HG02870 (cell line): Measurements from ENCODE around the gene HRH3.

Experiments used
- ATAC-seq: cut with Tn5 transposase; IDR thresholded peaks from one replicate; pipeline ENCODE4 v1.9.1; 2021; ENCODE audit warnings: mild to moderate bottlenecking, moderate library complexity; ENCODE audit not compliant: unreplicated experiment

Gene HRH3

DNA sequence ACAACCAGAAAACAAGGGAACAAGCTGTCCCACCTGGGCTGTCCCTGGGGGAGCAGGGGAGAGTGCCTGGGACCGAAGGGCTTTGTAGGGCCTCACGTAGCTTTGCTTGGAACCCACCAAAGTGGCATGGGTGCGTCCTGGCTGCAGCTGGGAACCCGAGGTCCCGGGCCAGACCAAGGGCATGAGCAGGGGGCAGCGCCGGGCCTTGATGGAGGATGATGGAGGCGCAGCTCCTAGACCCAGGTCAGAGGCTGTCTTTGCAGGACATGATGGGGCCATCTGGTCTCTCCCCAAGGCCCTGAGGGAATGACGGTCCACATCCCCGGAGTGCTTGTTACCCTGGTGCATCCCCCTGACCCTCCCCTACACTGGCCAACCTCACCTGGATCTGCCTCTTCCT is 10.6 kb upstream of the HRH3 start:
- no peak for ATAC-seq

DNA sequence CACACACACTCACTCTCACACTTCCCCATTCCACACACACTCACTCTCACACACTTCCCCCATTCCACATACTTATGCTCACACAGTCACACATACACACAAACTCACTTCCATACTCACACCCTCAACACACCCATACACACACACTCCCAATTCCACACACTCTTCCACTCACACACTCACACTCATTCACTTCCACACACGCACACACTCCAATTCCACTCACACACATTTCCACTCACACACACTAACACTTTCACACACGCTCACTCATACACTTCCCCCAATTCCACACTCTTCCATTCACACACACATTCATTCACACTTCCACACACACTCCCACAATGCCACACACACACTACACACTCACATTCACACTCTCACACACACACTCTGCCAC is 10.2 kb upstream of the HRH3 start:
- ATAC-seq: no peak

DNA sequence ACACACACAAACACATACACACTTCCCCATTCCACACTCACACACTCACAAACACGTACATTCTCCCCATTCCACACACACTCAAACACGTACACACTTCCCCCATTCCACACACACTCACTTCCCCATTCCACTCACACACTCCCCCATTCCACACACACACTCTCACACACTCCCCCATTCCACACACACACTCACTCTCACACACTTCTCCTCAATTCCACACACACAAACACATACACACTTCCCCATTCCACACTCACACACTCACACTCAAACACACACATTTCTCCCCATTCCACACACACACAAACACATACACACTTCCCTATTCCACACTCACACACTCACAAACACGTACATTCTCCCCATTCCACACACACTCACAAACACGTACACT is 9.6 kb upstream of the HRH3 start:
- ATAC-seq: no peak

DNA sequence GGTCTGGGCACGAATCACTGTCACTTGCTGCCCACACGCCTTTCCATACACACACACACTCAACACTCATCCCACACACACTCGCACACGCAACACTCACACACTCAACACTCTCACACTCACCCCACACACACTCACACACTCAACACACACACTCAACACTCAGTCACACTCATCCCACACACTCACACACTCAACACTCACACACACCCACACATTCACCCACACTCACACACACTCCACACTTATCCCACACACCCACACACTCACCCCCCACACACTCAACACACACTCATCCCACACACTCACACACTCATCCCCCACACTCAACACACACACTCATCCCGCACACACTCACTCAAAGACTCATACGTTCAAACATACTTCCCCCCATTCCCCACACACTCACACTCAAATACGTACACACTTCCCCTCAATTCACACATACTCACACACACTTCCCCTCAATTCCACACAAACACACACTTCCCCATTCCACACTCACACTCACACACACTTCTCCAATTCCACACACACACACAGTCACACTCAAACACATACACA is 9.0 kb upstream of the HRH3 start:
- no peak for ATAC-seq

DNA sequence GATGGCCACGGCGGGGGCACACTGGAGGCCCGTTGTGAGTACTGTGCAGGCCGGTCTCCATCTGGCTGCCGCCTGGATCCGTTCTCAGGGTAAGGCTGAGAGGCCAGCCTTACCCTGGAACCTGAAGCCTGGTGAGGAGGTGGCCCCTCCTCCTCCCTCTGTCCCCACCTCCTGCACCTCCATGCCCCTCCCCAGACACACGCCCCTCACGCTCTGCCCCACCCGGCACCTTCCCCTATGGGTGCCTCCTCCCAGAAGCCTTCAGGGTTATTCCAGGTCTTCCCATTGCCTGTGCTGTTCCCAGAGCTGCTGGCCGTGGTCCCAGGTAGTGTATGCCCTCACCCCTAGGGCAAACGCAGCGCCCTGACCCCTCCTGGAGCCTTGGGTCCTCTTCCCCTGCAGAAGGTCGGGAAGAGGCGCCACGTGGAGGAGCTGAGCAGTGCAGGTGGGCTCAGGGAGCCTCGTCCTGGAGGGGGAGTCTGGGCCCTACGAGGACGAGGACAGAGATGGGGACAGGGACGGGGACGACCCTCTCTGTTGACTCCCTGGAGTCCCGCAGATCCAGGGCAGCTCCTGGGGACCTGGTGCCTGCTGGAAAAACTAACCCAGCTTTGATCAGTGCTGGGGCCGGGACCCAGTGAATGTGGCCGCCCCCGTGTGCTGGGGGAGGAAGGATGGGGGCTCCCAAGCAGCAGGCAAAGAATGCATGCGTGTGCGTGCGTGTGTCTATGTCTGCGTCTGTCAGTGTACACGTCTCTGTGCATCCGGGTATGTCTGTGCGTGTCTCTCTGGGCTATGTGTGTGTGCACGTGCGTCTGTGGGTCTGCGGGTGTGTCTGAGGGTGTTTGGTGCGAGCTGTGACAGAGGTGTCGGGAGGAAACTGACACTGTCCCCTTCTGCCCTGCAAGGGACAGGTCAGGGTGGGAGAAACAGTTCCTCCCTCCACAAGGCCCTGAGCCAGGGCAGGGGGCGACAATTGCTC is 8.2 kb upstream of the HRH3 start:
- ATAC-seq: no peak

DNA sequence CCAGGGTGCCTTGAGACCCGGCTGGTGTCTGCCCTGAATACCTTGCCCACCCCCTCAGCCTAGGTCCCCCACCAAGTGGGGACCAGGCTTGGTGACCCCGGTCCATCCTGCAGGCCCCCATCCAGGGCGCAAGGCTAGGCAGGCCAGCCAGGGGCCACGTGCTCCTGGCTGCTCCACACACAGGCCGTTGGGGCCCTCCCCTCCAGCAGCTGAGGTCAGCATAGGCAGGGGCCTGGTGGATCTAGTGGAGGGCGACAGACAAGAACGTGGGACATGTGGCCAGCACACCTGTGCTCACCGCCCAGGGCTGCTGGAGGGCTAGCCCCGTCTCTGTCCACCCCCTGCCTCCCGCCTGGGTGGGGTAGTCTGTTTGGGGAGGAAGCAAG is 7.5 kb upstream of the HRH3 start:
- no peak for ATAC-seq

DNA sequence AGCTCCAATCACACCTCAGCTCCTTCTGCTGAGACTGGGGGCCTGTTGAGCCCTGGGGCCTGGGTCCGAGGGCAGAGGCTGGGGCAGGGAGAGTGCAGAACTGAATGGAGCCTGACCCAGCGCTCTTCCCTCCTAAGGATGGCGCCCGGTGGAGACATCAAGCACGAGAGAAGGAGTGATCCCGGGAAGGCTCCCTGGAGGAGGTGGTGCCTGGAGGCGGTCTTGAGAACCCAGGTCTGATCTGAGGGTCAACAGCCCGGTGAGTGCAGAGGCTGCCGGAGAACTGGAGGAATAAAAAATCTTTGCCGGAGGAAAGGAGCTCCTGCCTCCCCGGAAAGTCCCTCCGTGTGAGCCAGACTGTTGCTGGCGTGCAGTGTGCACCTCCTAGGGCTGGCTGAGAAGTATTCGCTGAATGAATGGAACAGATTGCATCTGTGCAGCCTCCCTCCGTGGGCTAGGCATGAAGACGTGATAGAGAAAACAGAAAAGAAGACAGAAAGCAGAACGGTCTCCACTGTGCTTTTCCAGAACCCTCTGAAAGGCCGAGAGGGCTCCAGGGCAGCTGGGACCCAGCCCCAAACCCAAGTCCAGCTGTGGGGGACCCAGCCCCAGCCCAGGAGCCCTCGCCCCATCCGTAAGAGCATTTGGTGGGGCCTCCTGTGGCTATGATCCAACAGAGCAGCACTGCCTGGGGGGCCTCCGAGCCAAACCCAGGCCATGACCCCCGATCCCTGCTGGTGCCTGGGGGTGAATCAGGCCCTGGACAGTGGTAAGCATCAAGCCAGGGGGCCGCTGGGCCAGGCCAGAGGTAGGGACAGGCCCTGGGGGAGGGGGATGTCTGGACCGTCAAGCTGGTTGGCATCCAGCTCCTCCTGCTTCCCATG is 6.9 kb upstream of the HRH3 start:
- ATAC-seq: no peak

DNA sequence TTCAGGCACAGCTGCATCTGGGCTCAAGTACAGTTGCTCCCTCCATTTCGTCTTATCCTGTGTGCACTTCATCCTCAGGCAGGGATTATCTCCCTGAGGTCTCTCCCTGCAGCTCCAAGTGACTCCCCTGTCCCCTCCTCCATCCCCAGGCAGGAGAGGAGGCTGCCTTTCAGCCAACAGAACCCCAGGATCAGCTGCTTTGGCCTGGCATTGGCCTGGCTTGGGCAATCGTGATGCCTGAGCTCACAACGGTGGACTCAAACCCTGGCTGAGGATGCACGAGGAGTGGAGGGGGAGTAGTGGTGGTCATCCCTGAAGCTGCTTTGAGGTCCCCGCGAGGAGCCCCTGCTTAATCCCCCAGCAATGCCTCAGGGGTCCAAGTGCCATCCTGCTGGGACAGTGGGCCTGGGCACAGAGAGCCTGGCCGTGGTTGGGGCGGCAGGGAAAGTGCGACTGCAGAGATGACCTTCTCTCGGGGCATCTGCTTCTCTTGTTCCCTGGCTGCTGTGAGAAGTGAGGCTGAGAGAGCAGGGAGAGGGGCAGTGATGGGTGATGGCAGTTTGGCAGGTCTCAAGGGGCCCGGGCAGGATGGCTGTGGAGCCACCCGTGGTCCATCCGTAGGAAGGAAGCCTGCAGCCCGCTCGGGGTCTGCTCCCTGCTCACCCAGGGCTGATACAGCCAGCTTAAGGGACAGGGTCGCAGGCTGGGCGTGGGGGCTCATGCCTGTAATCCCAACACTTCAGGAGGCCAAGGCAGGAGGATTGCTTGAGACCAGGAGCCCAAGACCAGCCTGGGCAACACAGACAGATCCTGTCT is 6.0 kb upstream of the HRH3 start:
- ATAC-seq: no peak

DNA sequence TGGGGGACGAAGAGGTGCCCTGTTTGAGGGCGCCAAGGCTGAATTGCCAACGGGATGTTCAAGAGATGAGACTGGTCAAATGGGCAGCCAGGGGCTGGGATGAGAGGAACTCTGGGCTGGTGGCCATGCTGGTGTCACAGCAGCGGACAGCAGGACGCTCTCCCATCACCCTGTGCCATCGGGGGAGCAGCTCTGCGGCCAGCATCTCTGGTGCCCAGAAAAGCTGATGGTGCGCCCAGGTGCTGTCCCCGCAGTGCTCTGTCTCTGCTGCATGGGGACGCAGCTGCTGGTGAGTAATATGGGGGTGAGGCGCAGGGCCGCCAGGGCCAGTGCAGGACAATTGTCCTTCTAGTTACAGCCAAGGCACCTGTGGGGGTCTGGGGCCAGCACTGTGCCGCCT is 4.9 kb upstream of the HRH3 start:
- ATAC-seq: no peak

DNA sequence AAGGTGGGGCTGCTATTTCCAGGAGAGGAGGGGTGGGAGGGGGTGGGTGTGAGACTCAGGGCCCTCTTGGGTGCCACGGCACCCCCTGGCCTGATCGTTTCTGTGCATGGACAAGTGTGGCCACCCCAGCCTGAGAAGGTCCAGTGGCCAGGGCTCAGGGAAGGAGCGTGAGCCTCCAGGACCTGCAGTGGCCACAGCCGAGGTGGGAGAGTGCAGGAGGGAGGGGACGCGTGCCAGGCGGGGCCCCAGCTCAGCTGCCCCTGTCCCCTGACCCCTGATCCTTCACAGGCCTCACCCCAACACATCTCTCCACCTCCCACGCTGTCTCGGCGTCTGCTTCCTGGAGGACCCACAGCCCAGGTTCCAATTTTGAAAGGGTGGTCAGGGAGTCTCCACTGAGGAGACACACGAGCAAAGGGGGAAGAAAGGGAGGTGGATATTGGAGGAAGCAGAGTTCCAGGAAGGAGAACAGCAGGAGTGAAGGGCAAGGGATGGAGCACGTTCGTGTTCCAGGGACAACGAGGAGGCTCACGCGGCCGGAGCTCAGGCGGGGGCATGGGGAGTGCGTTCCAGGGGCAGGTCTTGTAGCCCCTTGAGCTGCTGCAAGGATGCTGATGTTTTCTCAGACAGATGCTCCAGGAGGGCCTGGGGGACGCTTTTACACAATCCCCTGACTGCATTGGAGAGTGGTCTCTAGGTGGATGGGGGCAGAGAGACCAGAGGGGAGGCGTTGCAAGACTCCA is 4.2 kb upstream of the HRH3 start:
- no peak for ATAC-seq

DNA sequence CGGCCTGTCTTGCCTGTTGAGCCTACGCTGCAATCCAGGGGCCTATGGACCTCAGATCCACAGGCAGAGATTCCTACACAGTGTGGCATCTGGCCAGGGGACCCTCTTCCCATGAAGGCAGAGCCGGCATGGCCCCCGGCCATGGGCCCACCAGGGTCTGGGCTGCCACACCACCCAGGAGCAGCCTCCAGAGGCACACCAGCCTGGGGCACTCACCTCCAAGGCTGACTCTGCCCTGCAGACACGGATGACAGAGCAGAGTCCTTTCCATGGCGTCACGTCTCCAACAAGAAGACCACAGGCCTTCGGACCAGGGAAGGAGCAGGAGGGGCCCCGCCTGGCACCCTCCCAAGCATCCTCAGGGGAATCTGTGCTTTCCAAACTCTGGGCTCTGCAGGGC is 3.5 kb upstream of the HRH3 start:
- ATAC-seq: no peak

DNA sequence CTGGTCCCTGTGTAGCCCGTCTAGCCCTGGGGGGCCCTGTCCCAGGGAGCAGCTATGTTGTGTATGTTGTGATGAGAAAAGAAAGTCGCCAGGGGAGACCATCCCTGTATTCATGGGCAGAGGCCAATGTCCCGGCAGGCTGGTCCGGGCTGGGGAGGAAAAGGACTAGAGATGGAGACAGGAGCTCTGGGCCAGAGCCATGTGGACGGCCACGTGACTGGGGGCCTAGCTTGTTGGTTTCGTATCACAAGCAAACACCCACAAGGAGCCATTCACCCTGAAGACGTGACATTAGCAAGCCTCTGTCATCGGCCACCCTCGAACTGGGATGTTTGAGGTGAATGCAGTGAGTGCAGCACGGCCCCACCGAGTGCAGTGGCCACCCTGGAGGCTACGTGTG is 2.9 kb upstream of the HRH3 start:
- ATAC-seq: no peak

DNA sequence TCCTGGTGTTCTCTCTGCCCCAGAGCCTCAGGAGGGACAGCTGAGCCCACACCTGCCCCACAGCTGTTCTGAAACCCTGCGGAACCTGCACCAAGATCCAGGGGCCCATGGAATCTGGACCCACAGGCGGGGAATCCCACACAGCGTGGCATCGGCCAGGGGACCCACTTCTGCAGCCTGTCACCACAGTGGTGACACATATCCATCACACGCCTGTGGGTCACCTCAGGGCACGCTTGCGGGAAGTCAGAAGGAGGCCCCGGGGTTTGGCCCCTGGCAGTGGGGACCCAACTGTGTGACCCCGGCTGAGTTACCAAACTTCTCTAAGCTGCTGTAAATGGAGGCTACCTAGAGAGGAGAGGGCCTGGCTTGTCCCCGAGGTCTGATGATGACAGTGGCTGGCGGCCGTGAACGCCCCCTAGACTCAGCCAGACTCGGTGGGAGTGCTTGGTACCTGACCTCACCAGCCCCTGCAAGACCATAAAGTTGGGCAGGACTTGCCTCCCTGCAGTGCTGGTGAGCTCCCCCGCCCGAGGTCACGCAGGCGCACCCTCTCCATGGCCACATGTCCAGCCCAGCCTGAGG is 2.3 kb upstream of the HRH3 start:
- ATAC-seq: no peak

DNA sequence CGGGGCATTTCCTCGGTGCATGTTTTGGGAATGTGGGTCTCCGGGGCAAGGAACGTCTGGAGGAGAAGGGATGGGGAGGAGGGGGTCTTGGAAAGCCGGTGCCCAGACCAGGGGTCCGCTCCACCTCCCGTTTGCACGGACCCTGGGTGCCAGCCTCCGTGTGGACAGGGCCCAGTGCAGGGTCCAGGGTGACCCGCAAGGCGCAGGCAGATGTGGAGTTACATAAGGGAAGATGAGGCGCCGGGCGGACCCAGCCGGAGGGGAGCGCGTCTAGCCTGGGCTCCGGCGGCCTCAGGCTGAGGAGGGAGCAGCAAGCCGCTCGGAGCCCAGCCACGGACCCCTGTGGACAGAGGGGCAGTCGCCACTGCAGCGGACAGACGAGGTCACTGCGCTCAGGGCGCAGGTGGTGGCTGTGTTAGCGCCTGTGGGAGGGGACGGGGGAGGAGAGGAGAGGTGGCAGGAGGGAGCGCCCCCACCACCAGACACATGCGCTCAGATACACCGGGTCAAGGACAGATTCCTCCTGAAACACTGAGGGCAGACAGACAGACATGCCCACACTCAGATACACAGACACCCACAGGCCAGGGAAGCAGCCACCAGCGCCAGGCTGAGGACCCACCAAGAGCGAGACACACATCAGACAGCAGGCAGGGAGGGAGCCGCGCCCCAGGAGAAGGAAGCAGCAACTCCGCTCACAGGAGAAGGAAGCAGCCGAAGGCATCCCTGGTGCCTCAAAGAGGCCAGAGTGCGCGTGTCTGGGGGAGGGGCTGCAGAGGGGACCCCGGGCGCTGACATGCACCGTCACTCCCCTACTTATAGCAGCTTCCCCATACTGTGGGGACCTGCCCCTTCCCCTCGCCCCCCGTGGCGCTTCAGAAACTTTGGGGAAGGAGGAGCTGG is 839 bp upstream of the HRH3 start:
- no peak for ATAC-seq

DNA sequence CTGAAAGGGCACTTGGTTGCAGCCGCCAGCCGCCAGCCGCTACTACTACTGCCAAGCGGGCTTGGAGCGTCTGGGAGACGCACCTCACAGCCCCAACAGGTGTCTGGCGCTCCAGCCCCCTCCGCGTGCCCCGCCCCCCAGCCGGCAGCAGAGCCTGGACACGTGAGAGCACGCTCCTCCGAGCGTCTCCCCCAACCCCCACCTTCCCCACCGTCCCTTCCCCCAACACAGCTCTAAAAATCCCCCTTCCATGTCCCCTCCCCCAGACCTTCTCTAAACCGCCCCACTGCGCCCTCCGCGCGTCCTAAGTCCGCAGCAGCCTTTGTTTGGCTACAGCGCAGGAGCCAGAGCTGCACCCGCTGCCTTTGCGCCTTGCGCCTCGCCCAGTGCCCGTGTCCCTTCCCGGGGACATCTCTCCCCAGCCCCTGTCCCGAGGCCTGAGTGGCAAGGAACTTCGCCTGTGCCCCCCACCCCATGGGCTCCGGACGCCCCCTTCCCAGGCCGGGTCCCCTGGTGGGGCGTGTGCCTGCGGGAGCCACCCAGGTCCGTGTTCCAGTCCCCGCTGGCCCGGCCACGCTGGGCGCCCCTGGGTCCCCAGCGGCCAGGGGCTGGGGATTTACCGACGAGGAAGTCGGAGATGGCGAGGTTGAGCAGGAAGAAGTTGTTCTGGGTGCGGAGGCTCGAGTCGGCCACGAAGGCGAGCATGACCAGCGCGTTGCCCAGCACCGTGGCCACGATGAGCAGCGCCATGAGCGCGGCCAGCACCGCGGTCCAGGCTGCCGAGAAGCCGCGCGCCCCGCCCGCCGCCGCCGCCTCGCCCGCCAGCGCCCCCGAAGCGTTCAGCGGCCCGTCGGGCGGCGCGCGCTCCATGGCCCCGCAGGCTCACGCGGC is 732 bp downstream of the HRH3 start:
- no peak for ATAC-seq

DNA sequence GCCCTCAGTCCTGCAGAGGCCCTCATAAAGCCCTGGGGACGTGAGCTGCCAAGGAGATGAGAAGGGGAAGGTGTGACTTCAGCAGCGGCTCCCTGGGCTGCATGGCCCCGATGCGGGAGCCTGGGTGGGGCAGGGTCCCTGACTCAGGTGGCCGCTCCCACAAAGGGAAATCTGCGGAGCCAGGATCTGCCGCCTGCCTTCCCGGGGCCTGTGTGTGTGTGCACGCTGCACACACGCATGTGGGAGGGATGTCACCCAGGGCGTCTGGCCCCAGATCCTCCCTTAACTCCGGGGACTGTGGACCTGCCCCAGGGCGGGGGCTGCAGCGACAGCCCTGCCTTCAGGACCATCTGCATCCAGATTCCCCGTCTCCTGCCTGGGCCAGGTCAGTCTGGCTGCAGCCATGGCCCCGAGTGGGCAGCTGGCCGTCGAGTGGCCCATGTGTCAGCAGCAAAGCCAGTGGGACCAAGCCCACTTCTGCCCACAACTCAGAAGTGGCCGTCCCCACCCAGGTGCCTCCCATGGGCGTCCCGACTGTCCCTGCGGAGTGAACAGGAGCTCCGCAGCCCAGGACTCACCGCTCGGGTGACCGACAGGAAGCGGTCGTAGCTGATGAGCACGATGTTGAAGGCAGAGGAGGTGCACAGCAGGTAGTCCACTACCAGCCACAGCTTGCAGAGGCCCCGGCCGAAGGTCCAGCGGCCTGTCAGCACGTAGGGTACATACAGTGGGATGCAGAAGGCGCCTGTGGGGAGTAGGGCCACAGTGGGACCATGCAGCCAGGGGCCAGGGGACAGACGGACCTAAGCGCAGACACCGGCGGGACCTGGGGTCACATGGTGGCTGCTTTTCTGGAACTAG is 1.9 kb downstream of the HRH3 start:
- no peak for ATAC-seq
